Ishikawa (cell line): ENCODE measurements around the gene ALG8.

Experiments used
- CEBPB ChIP-seq: IDR thresholded peaks from 2 replicates; pipeline ENCODE4 v1.6.1; 2012
- CREB1 ChIP-seq: IDR thresholded peaks from 2 replicates; pipeline ENCODE4 v1.6.1; 2012; ENCODE audit warnings: low read depth
- EGR1 ChIP-seq: IDR thresholded peaks from 2 replicates; pipeline ENCODE4 v1.6.1; 2012
- EP300 ChIP-seq: IDR thresholded peaks from 2 replicates; pipeline ENCODE4 v1.6.1; 2012; ENCODE audit warnings: borderline replicate concordance
- FOXM1 ChIP-seq: IDR thresholded peaks from 2 replicates; pipeline ENCODE4 v1.6.1; 2012; ENCODE audit warnings: low read depth, borderline replicate concordance
- MAX ChIP-seq: IDR thresholded peaks from 2 replicates; pipeline ENCODE4 v1.6.1; 2012
- NFIC ChIP-seq: IDR thresholded peaks from 2 replicates; pipeline ENCODE4 v1.6.1; 2012
- RAD21 ChIP-seq: IDR thresholded peaks from 2 replicates; pipeline ENCODE4 v1.6.1; 2012; ENCODE audit warnings: low read depth
- REST ChIP-seq: IDR thresholded peaks from 2 replicates; pipeline ENCODE4 v1.6.1; 2012; ENCODE audit warnings: low read depth, mild to moderate bottlenecking
- TAF1 ChIP-seq: IDR thresholded peaks from 2 replicates; pipeline ENCODE4 v1.6.1; 2012; ENCODE audit warnings: low read depth, mild to moderate bottlenecking
- TCF12 ChIP-seq: IDR thresholded peaks from 2 replicates; pipeline ENCODE4 v1.6.1; 2012; ENCODE audit warnings: low read depth
- TEAD4 ChIP-seq: IDR thresholded peaks from 2 replicates; pipeline ENCODE4 v1.6.1; 2012
- YY1 ChIP-seq: IDR thresholded peaks from 2 replicates; pipeline ENCODE4 v1.6.1; 2012; ENCODE audit warnings: low read depth
- ZBTB7A ChIP-seq: IDR thresholded peaks from 2 replicates; pipeline ENCODE4 v1.6.1; 2012; ENCODE audit warnings: low read depth
- TF ChIP-seq, protein P1 (sequence below): IDR thresholded peaks from 2 replicates; pipeline ENCODE4 v1.6.1; 2012

The ALG8 gene

DNA sequence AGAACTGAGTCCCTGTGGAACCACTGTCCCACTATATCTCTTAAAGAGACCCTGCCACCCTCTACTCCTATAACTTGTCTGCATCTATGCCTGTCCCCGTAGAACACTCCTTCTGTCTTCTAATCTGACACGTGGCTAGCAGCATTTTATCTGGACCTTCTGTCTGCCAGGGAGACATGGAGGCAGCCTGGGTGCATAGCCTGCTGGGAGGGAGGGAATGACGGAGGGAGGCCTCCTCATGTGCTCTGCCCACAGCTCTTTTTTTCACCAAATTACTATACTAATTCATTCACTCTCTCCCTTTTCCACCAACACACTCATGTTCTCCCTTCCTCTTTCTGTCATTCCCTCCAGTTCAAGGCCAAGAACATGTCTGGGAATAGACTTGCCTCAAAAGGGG is 83.3 kb downstream of the ALG8 start:
- TF ChIP-seq, protein P1, sequence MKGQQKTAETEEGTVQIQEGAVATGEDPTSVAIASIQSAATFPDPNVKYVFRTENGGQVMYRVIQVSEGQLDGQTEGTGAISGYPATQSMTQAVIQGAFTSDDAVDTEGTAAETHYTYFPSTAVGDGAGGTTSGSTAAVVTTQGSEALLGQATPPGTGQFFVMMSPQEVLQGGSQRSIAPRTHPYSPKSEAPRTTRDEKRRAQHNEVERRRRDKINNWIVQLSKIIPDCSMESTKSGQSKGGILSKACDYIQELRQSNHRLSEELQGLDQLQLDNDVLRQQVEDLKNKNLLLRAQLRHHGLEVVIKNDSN = no peak
- TF ChIP-seq TEAD4 = no peak
- TF ChIP-seq YY1 = no peak
- TF ChIP-seq ZBTB7A = no peak
- TF ChIP-seq RAD21 = no peak
- TF ChIP-seq REST = no peak
- no peak for TF ChIP-seq NFIC
- no peak for TF ChIP-seq FOXM1

- no peak for TF ChIP-seq ZBTB7A
- no peak for TF ChIP-seq EGR1
- TF ChIP-seq EP300 = no peak
- TF ChIP-seq RAD21 = no peak
- TF ChIP-seq TEAD4 = no peak
- TF ChIP-seq TCF12 = no peak
- no peak for TF ChIP-seq NFIC
- TF ChIP-seq, protein P1 = no peak
- no peak for TF ChIP-seq MAX
- no peak for TF ChIP-seq CREB1
- TF ChIP-seq REST = no peak
- no peak for TF ChIP-seq YY1
- no peak for TF ChIP-seq CEBPB
- TF ChIP-seq TAF1 = no peak
Observed at GRCh38 chr11:78054971-78055370, 84.5 kb downstream of the ALG8 start.

- no peak for TF ChIP-seq ZBTB7A
- no peak for TF ChIP-seq TCF12
- no peak for TF ChIP-seq RAD21
- no peak for TF ChIP-seq YY1
- TF ChIP-seq FOXM1 = no peak
- TF ChIP-seq REST = no peak
- TF ChIP-seq CEBPB = no peak
- TF ChIP-seq CREB1 = no peak
- TF ChIP-seq EP300 = no peak
- no peak for TF ChIP-seq EGR1
- TF ChIP-seq NFIC = no peak
- no peak for TF ChIP-seq TAF1
- TF ChIP-seq MAX = no peak
- no peak for TF ChIP-seq TEAD4
- TF ChIP-seq, protein P1 = no peak
Observed at GRCh38 chr11:78050964-78051831, 88.2 kb downstream of the ALG8 start.
